HL-60/S4 treated with phorbol 12-myristate 13-acetate at 8.2 ng/mL for 4 days and 3 days (cell line): ENCODE data around the gene ONECUT3.

Source experiments
- in situ Hi-C: fragments of 300-500 bp; cut with MboI; formaldehyde crosslinking; loops from 2 replicates; pipeline ENCODE4 v1.15.0; 2022; ENCODE audit warnings: low sequenced_read_pairs

Gene ONECUT3

GRCh38 chr19:1767464-1767933 lies 14.2 kb downstream of the ONECUT3 start:
- in situ Hi-C loops, result no loop called here

GRCh38 chr19:1768248-1768647 lies 14.9 kb downstream of the ONECUT3 start:
- in situ Hi-C loops, result no loop called here

- in situ Hi-C loops, result no loop called here
Measured at GRCh38 chr19:1768918-1769644, 15.8 kb downstream of the ONECUT3 start.

- in situ Hi-C loops, result no loop called here
Measured at GRCh38 chr19:1769645-1769985, 16.3 kb downstream of the ONECUT3 start.

GRCh38 chr19:1770866-1771576 lies 17.7 kb downstream of the ONECUT3 start:
- in situ Hi-C loops, result loop anchor here (10.0 kb wide), 1 partner anchor 96 kb away; no protein-coding TSS in a partner anchor

- in situ Hi-C loops, result loop anchor here (10.0 kb wide), 1 partner anchor 98 kb away; no protein-coding TSS in a partner anchor
Measured at GRCh38 chr19:1773184-1773583, 19.9 kb downstream of the ONECUT3 start.

GRCh38 chr19:1774989-1775772 lies 21.9 kb downstream of the ONECUT3 start:
- in situ Hi-C loops, result loop anchor here (10.0 kb wide), 1 partner anchor 100 kb away; no protein-coding TSS in a partner anchor

- in situ Hi-C loops, result loop anchor here (10.0 kb wide), 1 partner anchor 101 kb away; no protein-coding TSS in a partner anchor
Measured at GRCh38 chr19:1775951-1776605, 22.8 kb downstream of the ONECUT3 start.

- in situ Hi-C loops, result loop anchor here (10.0 kb wide), 1 partner anchor 102 kb away; no protein-coding TSS in a partner anchor
Measured at GRCh38 chr19:1776606-1777147, 23.4 kb downstream of the ONECUT3 start.

GRCh38 chr19:1777149-1777548 lies 23.8 kb downstream of the ONECUT3 start:
- in situ Hi-C loops, result loop anchor here (10.0 kb wide), 1 partner anchor 102 kb away; no protein-coding TSS in a partner anchor

GRCh38 chr19:1779574-1779973 lies 26.3 kb downstream of the ONECUT3 start:
- in situ Hi-C loops, result loop anchor here (10.0 kb wide), 1 partner anchor 105 kb away; no protein-coding TSS in a partner anchor

GRCh38 chr19:1780272-1780958 lies 27.1 kb downstream of the ONECUT3 start:
- in situ Hi-C loops, result no loop called here

- in situ Hi-C loops, result no loop called here
Measured at GRCh38 chr19:1782521-1782920, 29.2 kb downstream of the ONECUT3 start.

GRCh38 chr19:1783354-1783753 lies 30.0 kb downstream of the ONECUT3 start:
- in situ Hi-C loops, result no loop called here

- in situ Hi-C loops, result no loop called here
Measured at GRCh38 chr19:1783874-1784273, 30.6 kb downstream of the ONECUT3 start.

GRCh38 chr19:1785310-1785709 lies 32.0 kb downstream of the ONECUT3 start:
- in situ Hi-C loops, result no loop called here

GRCh38 chr19:1786668-1787067 lies 33.4 kb downstream of the ONECUT3 start:
- in situ Hi-C loops, result no loop called here

GRCh38 chr19:1787116-1787515 lies 33.8 kb downstream of the ONECUT3 start:
- in situ Hi-C loops, result no loop called here

- in situ Hi-C loops, result no loop called here
Measured at GRCh38 chr19:1789261-1790041, 36.1 kb downstream of the ONECUT3 start.
